CD4-positive, alpha-beta T cell treated with Interleukin-17A for 4 hours (primary cell): ENCODE results near the gene OSBPL9.
"Not testable (repeated sequence)": the region's sequence is repeated elsewhere in the genome, so short reads cannot be mapped to it uniquely, and the experiment has no call there.

ENCODE experiments used
- DNase-seq: peaks from one replicate; pipeline ENCODE4 v3.0.0-alpha.2; 2020; ENCODE audit warnings: mixed read lengths

Gene OSBPL9

GRCh38 chr1:51610104-51610503, 6.8 kb upstream of the OSBPL9 start:
- DNase-seq, result not testable (repeated sequence)

DNA sequence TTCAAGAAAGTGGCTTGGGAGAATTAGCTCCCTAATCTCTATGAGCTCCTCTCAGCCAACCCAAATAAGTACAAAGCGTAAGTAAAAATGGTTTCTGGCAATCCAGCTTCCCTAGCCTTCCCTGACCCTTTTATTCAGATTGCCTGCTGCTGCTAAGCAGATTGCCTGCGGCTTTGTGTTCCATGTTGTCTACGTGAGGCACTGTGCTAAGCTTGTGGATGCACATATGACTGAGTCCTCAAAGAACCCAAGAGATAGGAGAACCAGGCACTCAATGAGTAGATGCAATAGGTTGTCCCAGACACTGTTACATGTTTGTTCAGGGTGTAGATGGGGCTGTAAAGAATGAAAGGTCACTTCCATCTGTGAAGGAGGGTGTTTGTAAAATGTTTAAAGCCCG, 6.3 kb upstream of the OSBPL9 start:
- no peak for DNase-seq

DNA sequence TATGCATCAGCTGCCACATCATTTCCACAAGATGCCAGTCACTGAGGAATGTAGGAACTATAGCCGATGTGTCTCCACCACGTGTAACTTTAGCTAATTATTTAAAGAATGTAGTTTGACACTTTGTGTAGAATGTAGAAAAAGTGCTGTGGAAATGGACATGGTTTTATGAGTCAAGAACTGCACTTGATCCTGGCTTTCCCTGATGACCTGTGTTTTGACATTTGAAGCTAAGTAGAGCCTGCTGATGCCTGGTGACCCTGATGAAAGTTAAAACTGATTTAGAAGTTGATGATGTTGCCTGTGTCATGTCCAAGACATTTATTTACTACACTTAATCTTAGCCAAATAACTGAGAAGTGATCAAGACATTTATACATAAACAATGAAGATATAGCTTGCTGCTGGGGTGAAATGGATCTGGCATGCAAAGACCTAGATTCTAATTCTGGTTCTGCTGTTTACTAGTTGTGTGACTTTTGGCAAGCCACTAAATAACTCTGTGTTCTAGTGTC, 4.4 kb upstream of the OSBPL9 start:
- DNase-seq, result no peak

DNA sequence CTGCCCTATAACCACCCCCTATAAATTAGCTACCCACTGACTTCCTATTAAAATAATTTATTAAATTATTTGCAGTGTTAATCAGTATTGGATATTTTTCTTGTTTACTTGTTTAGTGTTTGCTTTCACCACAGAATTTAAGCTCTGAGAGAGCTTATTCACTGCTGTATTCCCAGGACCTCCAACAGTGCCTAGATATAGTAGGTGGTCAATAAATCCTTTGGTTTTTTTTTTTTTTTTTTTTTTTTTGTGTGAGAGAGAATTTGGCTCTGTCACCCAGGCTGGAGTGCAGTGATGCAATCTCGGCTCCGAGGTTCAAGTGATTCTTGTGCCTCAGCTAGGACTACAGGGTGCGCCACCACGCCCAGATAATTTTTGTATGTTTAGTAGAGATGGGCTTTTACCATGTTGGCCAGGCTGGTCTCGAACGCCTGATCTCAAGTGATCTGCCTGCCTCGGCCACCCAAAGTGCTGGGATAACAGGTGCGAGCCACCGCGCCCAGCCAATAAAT, 1.1 kb upstream of the OSBPL9 start:
- DNase-seq, result no peak

DNA sequence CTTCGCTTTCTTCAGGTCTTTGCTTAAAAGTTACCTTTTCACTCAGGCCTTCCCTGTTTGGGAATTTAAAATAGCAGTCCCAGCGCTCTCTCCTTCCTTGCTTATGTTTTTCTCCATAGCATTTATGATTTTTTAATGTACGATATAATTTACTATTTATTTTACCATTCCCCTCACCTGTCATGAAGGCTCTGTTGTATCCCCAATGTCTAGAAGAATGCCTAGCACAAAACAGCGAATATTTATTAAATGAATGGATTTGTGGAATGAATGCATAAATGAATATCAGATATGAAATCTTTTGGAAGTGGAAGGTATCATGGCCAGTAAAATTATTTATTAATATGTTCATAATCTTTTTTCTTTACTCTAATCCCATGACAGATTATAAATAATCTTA, 402 bp upstream of the OSBPL9 start:
- DNase-seq, result no peak

DNA sequence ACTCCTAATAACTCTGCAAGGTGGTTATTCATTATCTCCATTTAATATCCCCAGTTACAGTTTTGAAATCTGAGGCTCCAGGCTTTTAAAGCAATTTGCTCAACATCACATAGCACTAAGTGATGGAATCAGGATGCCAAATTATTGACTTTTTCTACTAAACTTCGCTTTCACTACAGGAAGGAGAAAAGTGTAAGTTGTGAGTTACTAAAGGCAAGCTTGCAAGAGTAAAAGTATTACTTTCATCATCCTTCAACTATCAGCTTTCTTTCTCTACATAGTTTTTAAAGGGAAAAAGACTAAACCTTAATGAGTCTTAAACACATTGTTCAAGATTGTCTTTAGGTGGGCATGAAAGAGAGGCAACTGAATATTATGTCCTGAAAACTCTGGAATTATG, 1.8 kb downstream of the OSBPL9 start:
- DNase-seq, result no peak

GRCh38 chr1:51620470-51620869, 3.6 kb downstream of the OSBPL9 start:
- DNase-seq, result no peak

DNA sequence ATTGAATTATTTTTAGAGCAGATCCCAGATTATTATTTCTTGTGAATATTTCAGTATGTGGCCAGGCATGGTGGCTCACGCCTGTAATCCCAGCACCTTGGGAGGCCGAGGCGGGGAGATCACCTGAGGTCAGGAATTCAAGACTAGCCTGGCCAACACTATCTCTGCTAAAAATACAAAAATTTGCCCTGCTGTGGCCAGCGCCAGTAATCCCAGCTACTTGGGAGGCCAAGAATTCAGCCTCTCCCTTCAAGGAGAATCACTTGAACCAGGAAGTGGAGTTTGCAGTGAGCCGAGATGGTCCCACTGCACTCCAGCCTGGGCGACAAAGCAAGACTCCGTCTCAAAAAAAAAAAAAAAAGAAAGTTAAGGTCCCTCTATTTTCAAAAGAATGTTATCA, 4.3 kb downstream of the OSBPL9 start:
- no peak for DNase-seq

- no peak for DNase-seq
Measured at GRCh38 chr1:51621841-51622454, 5.1 kb downstream of the OSBPL9 start.

GRCh38 chr1:51622455-51622913, 5.6 kb downstream of the OSBPL9 start:
- DNase-seq, result peak; percentile 31

- no peak for DNase-seq
Measured at GRCh38 chr1:51623025-51623424, 6.1 kb downstream of the OSBPL9 start.

GRCh38 chr1:51623450-51623849, 6.6 kb downstream of the OSBPL9 start:
- DNase-seq, result no peak

- DNase-seq, result no peak
Measured at GRCh38 chr1:51624855-51625254, 8.0 kb downstream of the OSBPL9 start.

DNA sequence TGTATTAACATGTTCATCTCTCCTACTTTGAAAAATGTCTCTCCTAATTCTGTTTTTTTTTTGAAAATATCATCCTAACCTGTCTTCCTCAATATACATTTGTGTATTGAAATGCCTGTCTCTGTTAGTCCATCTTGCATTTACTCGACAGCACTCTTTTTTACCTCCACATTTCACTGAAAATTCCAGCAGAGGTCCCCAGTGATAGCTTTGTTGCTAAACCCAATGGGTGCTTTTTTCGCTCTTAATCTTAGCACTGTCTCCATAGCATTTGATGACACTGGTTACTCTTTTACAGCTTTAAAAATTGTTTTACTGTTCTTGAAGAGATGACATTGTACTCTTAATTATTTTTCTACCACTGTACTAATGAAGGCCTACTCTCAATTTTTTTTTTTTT, 10.8 kb downstream of the OSBPL9 start:
- DNase-seq, result no peak

- no peak for DNase-seq
Measured at GRCh38 chr1:51628715-51629590, 12.1 kb downstream of the OSBPL9 start.

GRCh38 chr1:51629918-51630317, 13.0 kb downstream of the OSBPL9 start:
- no peak for DNase-seq

DNA sequence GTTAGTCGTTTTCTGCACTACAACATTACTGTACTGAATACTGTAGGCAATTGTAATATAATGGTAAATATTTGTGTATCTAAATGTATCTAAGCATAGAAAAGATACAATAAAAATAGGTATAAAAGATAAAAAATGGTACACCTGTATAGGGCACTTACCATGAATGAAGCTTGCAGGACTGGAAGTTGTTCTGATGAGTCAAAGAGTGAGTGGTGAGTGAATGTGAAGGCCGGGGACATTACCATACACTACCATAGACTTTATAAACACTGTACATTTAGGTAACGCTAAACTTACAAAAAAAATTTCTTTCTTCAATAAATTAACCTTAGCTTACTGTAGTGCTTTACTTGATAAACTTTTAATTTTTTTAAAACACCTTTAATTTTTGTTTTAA, 13.5 kb downstream of the OSBPL9 start:
- DNase-seq, result no peak

- no peak for DNase-seq
Measured at GRCh38 chr1:51630922-51631321, 14.0 kb downstream of the OSBPL9 start.

- no peak for DNase-seq
Measured at GRCh38 chr1:51631747-51632146, 14.9 kb downstream of the OSBPL9 start.

DNA sequence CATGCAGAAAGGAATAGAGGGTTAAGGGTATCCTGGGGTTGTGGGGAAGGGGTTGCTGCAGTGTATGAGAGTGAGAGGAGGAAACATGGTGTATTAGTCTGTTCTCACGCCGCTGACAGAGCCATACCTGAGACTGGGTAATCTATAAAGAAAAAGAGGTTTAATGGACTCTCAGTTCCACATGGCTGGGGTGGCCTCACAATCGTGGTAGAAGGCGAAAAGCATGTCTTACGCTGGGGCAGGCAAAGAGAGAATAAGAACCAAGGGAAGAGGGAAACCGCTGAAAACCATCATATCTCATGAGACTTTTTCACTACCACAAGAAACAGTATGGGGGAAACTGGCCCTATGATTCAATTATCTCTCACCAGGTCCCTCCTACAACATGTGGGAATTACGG, 17.7 kb downstream of the OSBPL9 start:
- DNase-seq, result no peak

DNA sequence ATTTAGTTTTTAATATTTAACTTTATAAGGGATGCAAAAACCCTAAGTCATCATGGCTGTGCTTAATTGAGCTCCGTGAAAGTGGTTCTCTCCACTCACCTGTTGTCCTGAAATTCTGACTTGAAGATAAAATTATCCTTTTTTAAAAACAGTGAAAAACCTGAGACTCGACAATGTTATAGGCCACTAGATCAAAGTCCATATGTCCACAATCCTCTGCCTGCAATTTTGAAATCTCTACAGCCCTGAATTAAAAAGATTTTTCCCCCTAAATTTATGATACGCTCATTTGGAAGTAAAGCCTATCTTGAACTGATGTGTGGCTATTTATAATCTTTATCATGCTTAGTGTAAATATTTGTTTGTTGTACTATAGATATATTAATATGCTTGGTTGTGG, 18.7 kb downstream of the OSBPL9 start:
- no peak for DNase-seq

- DNase-seq, result no peak
Measured at GRCh38 chr1:51636191-51636590, 19.3 kb downstream of the OSBPL9 start.

DNA sequence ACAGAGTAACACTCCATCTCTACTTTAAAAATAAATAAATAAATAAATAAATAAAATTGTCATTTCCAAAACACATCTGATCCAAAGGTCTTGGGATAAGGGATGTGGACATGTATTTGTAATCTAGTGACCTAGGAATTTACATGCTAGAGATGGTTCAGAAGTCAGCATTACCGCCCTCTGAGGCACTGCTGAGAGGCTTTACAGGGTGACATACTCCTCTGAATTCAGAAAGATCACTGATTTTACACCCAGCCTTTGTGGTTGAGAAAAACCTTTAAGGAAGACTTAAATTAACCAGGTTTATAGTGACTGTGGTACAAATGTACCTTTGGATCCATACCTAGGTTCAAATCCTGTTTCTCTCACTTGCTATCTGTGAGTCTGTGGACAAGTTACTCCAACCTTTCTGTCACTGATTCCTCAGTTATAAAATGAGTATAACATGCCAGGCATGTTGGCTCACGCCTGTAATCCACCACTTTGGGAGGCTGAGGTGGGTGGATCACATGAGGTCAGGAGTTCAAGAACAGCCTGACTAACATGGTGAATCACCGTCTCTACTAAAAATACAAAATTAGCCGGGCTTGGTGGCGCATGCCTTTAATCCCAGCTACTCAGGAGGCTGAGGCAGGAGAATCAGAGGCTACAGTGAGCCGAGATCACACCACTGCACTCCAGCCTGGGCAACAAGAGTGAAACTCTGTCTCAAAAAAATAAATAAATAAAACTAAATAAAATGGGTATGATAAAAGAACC, 20.1 kb downstream of the OSBPL9 start:
- DNase-seq, result no peak
